ENCODE data around the gene ARHGAP15. TPM values are rescaled to one million over a fixed set of nuclear protein-coding genes. Genes with fewer than 3 reads are reported as not detected.
A peak's percentile ranks its signal among the peaks of the same experiment; 100 is the strongest.

Gene ARHGAP15
- total and polyA plus RNA-seq, 5 experiments from 2014 or later = 130 to 299 (median 217) TPM

- DNase-seq (no peak), ATAC-seq (no peak)
- POLR2A ChIA-PET = no interaction called here
- Mint-ChIP-seq H3K9me3 (no peaks in the 10 kb centered on the region), H3K27ac (peak overlapping the region in 2 of 10 donors; percentile 15 to 60), H3K4me3 (no peak overlapping the region), H3K4me1 (peaks cover 14 to 51% (median 30%) of the 10 kb centered on the region in 4 donors), H3K36me3 (peaks cover 0 to 62% (median 24%) of the 10 kb centered on the region in 3 donors), H3K27me3 (no peaks in the 10 kb centered on the region)
These were observed 597.1 kb downstream of the ARHGAP15 start for GRCh38 chr2:143726151-143726845.

DNA sequence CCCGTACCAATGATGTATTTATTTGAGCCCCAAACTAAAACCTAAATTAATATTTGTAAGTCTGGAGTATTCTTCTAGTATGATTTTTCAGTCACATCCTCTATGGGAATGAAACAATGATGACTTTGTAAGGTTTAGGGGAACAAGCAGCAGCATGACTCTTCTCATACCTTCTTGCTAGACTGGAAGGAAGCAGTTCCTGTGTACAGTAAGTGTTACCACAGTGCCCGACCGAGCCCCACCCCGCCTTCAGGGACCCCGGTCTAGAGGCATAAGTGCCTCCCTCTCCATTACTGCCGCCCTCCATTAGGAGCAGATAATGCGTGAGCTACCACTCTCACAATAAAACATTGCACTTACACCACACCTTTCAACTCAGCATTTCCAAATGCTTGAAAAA, 599.3 kb downstream of the ARHGAP15 start:
- H3K4me3 Mint-ChIP-seq = peak overlapping the region in 1 of 10 donors; percentile 66
- H3K36me3 Mint-ChIP-seq = peaks cover 0 to 63% (median 30%) of the 10 kb centered on the region in 3 donors
- H3K27ac Mint-ChIP-seq = peak overlapping the region in 3 of 10 donors; percentile 58 to 82 (median 82)
- POLR2A ChIA-PET = no interaction called here
- DNase-seq (peak in 1 of 10 donors; percentile 5), ATAC-seq (no peak)
- H3K4me1 Mint-ChIP-seq = peaks cover 7 to 48% (median 30%) of the 10 kb centered on the region in 4 donors
- no peaks in the 10 kb centered on the region for H3K9me3 Mint-ChIP-seq
- no peaks in the 10 kb centered on the region for H3K27me3 Mint-ChIP-seq

DNA sequence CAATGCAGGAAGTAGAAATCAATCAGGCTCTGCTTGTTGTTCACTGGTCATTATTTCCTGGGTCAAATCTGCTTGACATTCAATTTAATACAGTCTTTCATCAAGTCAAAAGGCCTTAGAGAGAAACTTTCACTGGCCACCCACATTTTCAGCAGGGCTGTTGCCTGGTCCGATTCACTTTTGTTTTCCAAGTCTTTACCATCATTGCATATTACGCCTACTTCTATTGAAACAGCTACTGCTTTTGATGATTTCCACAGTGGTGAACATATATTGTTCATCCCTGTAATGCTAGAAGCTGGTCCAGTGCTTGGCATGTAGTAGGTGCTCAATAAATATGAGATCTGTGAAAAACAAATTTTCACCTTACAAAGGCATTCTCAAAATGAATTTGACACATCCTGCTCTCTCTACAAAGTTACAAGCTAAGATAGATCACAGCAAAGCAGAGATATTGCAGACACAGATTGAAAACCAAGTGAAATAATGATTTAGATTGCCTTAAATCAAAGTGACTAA, 600.1 kb downstream of the ARHGAP15 start:
- DNase-seq (no peak), ATAC-seq (no peak)
- Mint-ChIP-seq H3K27me3 (no peaks in the 10 kb centered on the region), H3K36me3 (peaks cover 0 to 65% (median 36%) of the 10 kb centered on the region in 3 donors), H3K27ac (peak overlapping the region in 7 of 10 donors; percentile 4 to 82 (median 33)), H3K9me3 (no peaks in the 10 kb centered on the region), H3K4me1 (peaks cover 11 to 44% (median 28%) of the 10 kb centered on the region in 4 donors), H3K4me3 (no peak overlapping the region)
- POLR2A ChIA-PET = no interaction called here

DNA sequence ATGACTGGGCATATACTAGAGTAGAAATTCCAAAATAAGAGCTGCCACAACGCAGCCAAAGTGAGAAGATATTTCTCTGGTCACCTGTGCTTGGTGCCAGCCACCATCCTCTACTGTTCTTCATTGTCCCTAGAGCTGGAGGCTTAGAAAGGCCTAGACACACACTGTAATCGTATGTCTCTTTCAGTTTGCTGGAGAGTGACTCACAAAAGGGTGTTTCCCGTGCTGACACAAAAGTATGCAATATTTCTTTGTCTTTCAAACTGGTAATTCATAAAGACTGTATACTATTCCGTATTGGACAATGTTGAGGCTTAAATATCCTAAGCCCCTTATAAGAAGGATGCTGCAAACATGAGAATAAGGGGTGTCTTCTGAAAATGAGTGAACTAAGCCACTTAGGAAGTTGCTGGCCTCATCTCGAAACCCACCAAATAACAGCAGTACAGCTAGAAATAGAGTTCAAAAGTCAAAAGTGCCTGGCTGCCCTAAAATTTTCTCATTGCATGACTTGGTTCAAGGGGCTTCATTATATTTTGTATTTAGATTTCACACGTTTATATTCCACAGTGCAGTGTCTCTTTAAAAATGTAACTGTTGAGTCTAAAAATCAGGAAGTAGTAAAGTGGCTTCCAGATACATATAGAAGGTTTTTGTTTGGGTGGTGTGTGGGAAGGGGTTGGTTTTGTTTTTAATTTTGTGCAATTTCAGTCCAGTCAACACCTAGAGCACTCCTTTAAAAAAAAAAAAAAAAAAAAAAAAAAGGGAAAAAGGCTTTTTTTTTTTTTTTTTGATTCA, 601.1 kb downstream of the ARHGAP15 start:
- POLR2A ChIA-PET = no interaction called here
- H3K4me1 Mint-ChIP-seq = peaks cover 9 to 39% (median 24%) of the 10 kb centered on the region in 4 donors
- peak overlapping the region in 5 of 10 donors; percentile 23 to 82 (median 55) for H3K27ac Mint-ChIP-seq
- no peaks in the 10 kb centered on the region for H3K27me3 Mint-ChIP-seq
- no peak overlapping the region for H3K4me3 Mint-ChIP-seq
- H3K36me3 Mint-ChIP-seq = peaks cover 0 to 64% (median 37%) of the 10 kb centered on the region in 3 donors
- no peak for ATAC-seq
- H3K9me3 Mint-ChIP-seq = no peaks in the 10 kb centered on the region
- no peak for DNase-seq

- POLR2A ChIA-PET = no interaction called here
- peak overlapping the region in 1 of 10 donors; percentile 10 for H3K27ac Mint-ChIP-seq
- no peak for ATAC-seq
- peaks cover 9 to 34% (median 24%) of the 10 kb centered on the region in 4 donors for H3K4me1 Mint-ChIP-seq
- peaks cover 0 to 64% (median 42%) of the 10 kb centered on the region in 3 donors for H3K36me3 Mint-ChIP-seq
- H3K4me3 Mint-ChIP-seq = no peak overlapping the region
- no peaks in the 10 kb centered on the region for H3K9me3 Mint-ChIP-seq
- no peak for DNase-seq
- H3K27me3 Mint-ChIP-seq = no peaks in the 10 kb centered on the region
These were observed 601.7 kb downstream of the ARHGAP15 start for GRCh38 chr2:143730953-143731260.

- H3K4me1 Mint-ChIP-seq = peaks cover 8 to 30% (median 19%) of the 10 kb centered on the region in 4 donors
- H3K27me3 Mint-ChIP-seq = no peaks in the 10 kb centered on the region
- H3K4me3 Mint-ChIP-seq = no peak overlapping the region
- DNase-seq (no peak), ATAC-seq (no peak)
- H3K9me3 Mint-ChIP-seq = no peaks in the 10 kb centered on the region
- H3K36me3 Mint-ChIP-seq = peaks cover 0 to 59% (median 40%) of the 10 kb centered on the region in 3 donors
- no peak overlapping the region for H3K27ac Mint-ChIP-seq
- POLR2A ChIA-PET = no interaction called here
These were observed 602.9 kb downstream of the ARHGAP15 start for GRCh38 chr2:143732076-143732475.

DNA sequence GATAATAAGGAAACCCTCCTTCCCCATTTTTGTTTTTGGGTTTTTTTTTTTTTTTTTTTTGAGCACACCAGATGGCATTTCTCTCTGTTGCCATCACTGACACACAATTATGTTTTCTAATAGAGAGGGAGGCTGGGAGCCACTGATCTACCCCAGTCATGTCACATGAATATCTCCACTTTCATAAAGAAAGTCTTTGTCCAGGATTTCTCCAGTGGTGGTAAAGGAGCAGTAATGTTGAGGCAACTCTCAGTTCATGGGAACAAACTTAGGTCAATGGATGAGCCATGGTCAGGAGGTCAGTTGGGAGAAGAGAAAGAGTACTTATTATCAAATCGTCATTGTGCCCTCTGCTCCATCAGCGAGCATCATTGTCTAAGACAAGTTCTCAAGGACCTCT, 603.7 kb downstream of the ARHGAP15 start:
- Mint-ChIP-seq H3K9me3 (no peaks in the 10 kb centered on the region), H3K4me3 (no peak overlapping the region), H3K4me1 (peaks cover 9 to 26% (median 19%) of the 10 kb centered on the region in 4 donors), H3K27ac (peak overlapping the region in 1 of 10 donors; percentile 9), H3K36me3 (peaks cover 0 to 57% (median 37%) of the 10 kb centered on the region in 3 donors), H3K27me3 (no peaks in the 10 kb centered on the region)
- POLR2A ChIA-PET = no interaction called here
- ATAC-seq = no peak
- no peak for DNase-seq

- peak overlapping the region in 4 of 10 donors; percentile 3 to 50 (median 27) for H3K27ac Mint-ChIP-seq
- H3K27me3 Mint-ChIP-seq = no peaks in the 10 kb centered on the region
- H3K4me3 Mint-ChIP-seq = no peak overlapping the region
- peaks cover 9 to 20% (median 17%) of the 10 kb centered on the region in 4 donors for H3K4me1 Mint-ChIP-seq
- H3K9me3 Mint-ChIP-seq = no peaks in the 10 kb centered on the region
- ATAC-seq = no peak
- POLR2A ChIA-PET = no interaction called here
- H3K36me3 Mint-ChIP-seq = peaks cover 0 to 60% (median 38%) of the 10 kb centered on the region in 3 donors
- DNase-seq = no peak
These were observed 605.3 kb downstream of the ARHGAP15 start for GRCh38 chr2:143734507-143734906.

DNA sequence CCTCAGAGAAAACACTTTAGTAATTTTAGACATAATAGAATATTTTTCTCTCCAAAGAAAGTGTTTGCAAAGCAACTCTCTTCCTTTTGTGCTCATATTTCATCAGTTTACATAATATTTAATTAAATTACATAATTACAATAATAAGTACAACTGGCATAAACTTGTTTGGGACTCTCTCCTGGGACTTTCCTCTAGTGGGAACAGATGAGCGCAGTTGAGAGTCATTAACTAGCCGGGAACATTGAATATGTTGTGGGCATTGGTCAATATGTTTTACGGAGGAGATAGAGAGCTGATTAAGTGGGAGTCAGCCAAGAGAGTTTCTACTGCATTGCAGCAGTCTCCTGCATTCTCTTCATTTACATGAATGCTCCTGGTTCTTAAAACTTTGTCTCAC, 607.7 kb downstream of the ARHGAP15 start:
- H3K36me3 Mint-ChIP-seq = peaks cover 4 to 67% (median 49%) of the 10 kb centered on the region in 3 donors
- peaks cover 0 to 11% (median 7%) of the 10 kb centered on the region in 4 donors for H3K4me1 Mint-ChIP-seq
- no peaks in the 10 kb centered on the region for H3K27me3 Mint-ChIP-seq
- no peak for DNase-seq
- ATAC-seq = no peak
- no peak overlapping the region for H3K4me3 Mint-ChIP-seq
- no peaks in the 10 kb centered on the region for H3K9me3 Mint-ChIP-seq
- no peak overlapping the region for H3K27ac Mint-ChIP-seq
- POLR2A ChIA-PET = no interaction called here

DNA sequence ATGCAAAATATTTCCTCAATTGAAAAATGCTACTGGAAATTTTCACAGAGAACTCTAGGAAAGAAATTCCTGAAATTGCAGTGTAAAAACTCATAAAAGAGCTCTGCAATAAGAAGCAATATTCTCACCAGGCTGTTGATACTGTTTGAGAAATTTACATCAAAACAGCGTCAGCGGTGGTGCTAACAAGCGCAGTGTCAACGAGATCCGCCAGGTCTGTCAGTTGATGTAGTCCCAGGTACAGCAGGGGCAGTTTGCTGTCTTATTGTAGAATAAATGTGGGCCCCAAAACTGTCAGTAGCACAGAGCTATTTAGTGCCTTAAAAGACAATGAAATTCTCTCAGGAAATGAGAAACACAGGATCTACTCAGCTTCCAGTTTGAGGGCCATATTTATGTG, 611.2 kb downstream of the ARHGAP15 start:
- Mint-ChIP-seq H3K4me1 (peaks cover 0 to 15% (median 9%) of the 10 kb centered on the region in 4 donors), H3K27me3 (no peaks in the 10 kb centered on the region), H3K36me3 (peaks cover 4 to 65% (median 37%) of the 10 kb centered on the region in 3 donors), H3K4me3 (no peak overlapping the region), H3K9me3 (no peaks in the 10 kb centered on the region), H3K27ac (no peak overlapping the region)
- POLR2A ChIA-PET = no interaction called here
- DNase-seq = no peak
- ATAC-seq = no peak

DNA sequence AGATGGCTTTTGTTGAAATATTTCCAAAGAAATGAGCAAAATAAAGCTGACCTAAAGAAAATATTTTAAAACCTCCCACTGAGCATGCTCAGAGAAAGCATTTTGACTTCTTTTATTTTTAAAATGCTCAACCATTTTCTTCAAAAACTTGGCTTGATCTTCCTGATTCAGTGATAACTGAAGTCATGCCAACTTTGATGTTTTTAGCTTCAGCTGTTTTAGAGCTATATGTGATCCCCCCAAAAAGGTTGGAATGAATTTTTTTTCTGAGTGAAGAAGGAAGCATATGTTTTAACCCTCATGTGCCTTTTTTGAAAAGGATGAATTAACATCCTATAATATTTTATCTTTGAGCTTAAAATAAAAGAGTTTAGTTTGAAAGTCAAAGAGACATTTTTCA, 612.0 kb downstream of the ARHGAP15 start:
- POLR2A ChIA-PET = no interaction called here
- peak overlapping the region in 1 of 10 donors; percentile 31 for H3K27ac Mint-ChIP-seq
- no peaks in the 10 kb centered on the region for H3K27me3 Mint-ChIP-seq
- ATAC-seq (no peak), DNase-seq (no peak)
- H3K9me3 Mint-ChIP-seq = no peaks in the 10 kb centered on the region
- H3K36me3 Mint-ChIP-seq = peaks cover 4 to 63% (median 30%) of the 10 kb centered on the region in 3 donors
- H3K4me1 Mint-ChIP-seq = peaks cover 0 to 15% (median 9%) of the 10 kb centered on the region in 4 donors
- no peak overlapping the region for H3K4me3 Mint-ChIP-seq

DNA sequence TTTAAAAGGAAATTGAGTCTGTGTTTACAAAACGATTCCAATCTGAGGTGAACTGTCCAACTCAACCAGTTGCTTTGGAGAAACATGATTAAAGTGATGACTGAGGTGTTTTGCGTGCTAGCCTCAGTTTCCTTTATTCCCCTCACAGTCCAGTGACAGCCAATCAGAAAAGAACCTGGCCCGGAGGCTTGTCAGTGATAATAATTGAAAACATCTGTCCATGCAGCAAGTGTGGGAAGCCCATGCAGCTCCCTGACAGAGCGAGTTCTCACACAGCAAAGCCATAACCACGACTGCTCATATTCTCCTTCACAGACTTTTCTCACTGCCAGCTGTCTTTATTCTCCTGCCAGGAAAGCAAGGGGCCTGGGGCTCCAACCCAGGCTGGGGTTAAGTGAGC, 613.4 kb downstream of the ARHGAP15 start:
- Mint-ChIP-seq H3K9me3 (no peaks in the 10 kb centered on the region), H3K4me3 (no peak overlapping the region), H3K4me1 (peaks cover 0 to 15% (median 8%) of the 10 kb centered on the region in 4 donors), H3K27me3 (no peaks in the 10 kb centered on the region), H3K27ac (peak overlapping the region in 3 of 10 donors; percentile 11 to 71 (median 55)), H3K36me3 (peaks cover 4 to 70% (median 29%) of the 10 kb centered on the region in 3 donors)
- ATAC-seq (no peak), DNase-seq (no peak)
- POLR2A ChIA-PET = no interaction called here

DNA sequence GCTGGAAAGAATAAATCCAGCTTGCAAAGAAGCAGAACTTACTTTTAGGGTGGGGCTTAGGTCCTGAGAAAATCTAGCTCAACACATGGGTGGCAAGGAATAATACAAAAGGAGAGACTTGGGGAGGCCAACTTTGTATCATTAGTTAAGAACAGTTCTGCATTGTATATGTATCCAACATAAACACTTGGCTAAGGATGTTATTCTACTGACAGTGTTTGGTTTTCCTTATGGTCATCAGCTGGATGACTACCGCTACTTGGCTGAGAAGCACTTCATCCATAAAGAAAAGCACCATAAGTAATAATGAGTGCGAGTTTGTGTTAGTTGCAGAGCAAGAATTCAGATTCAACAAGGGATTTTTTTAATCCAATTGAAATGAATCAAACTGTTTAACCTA, 614.9 kb downstream of the ARHGAP15 start:
- peak overlapping the region in 1 of 10 donors; percentile 20 for H3K27ac Mint-ChIP-seq
- no peak for ATAC-seq
- peaks cover 4 to 65% (median 27%) of the 10 kb centered on the region in 3 donors for H3K36me3 Mint-ChIP-seq
- POLR2A ChIA-PET = no interaction called here
- no peak overlapping the region for H3K4me3 Mint-ChIP-seq
- peaks cover 0 to 11% (median 7%) of the 10 kb centered on the region in 4 donors for H3K4me1 Mint-ChIP-seq
- H3K27me3 Mint-ChIP-seq = no peaks in the 10 kb centered on the region
- no peak for DNase-seq
- H3K9me3 Mint-ChIP-seq = no peaks in the 10 kb centered on the region

Data from naive thymus-derived CD8-positive, alpha-beta T cell (primary cell).